ENCODE results near the gene ALG2.
A peak's percentile ranks its signal among the peaks of the same experiment; 100 is the strongest.

Gene ALG2

GRCh38 chr9:99167694-99168093 lies 54.0 kb downstream of the ALG2 start:
- DNase-seq (no peak), ATAC-seq (replicated peaks) (peak; percentile 85)
- Mint-ChIP-seq H3K4me1 (peaks cover 51 to 86% of the 10 kb centered on the region in 2 donors), H3K36me3 (peaks cover 10 to 11% of the 10 kb centered on the region in 2 donors), H3K27me3 (no peaks in the 10 kb centered on the region), H3K4me3 (peak overlapping the region in 1 of 2 donors; percentile 50), H3K9me3 (peaks cover 3 to 6% of the 10 kb centered on the region in 2 donors), H3K27ac (peak overlapping the region; percentile 43)

- Mint-ChIP-seq H3K4me1 (peaks cover 53 to 82% of the 10 kb centered on the region in 2 donors), H3K36me3 (peaks cover 10% of the 10 kb centered on the region in 2 donors), H3K27ac (no peak overlapping the region), H3K27me3 (no peaks in the 10 kb centered on the region), H3K4me3 (no peak overlapping the region), H3K9me3 (peaks cover 3 to 6% of the 10 kb centered on the region in 2 donors)
- ATAC-seq (replicated peaks) (no peak), DNase-seq (no peak)
Measured at GRCh38 chr9:99167119-99167518, 54.6 kb downstream of the ALG2 start.

Data from stimulated activated naive B cell treated with anti-CD40 and anti-IgM and Interleukin-4, amounts not matched to agents 10 μg/mL and 1 μg/mL and 100 μg/mL, for 72 hours (primary cell).